BJ (cell line): ENCODE results near the gene CPSF4L. TPM values are rescaled to one million over a fixed set of nuclear protein-coding genes. Genes with fewer than 3 reads are reported as not detected.

Experiments
- CTCF ChIA-PET: fragments of 350-600 bp; formaldehyde crosslinking; extraction: SDS; loops from one replicate; lab custom pipeline; 2021; ENCODE audit warnings: antibody characterized with exemption, inconsistent platforms; lab: Yijun Ruan, JAX
- POLR2A ChIA-PET: fragments of 300-600 bp; sonication (Branson Sonifier 250); formaldehyde crosslinking; extraction: SDS; loops from one replicate; lab custom pipeline; 2021; ENCODE audit warnings: antibody characterized with exemption; lab: Charles Lee
- DNase-seq: peaks from one replicate; pipeline ENCODE4 v3.0.0-alpha.2; 2011; ENCODE audit warnings: low read depth
- H3K27me3 ChIP-seq: 2 replicates; pipeline ENCODE4 v1.6.0; 2011; ENCODE audit warnings: low read length; ENCODE audit not compliant: control insufficient read depth, insufficient read depth
- H3K36me3 ChIP-seq: 2 replicates; pipeline ENCODE4 v1.5.1; 2011; ENCODE audit warnings: low read length; ENCODE audit not compliant: control insufficient read depth, insufficient read depth
- H3K4me3 ChIP-seq: 2 replicates; pipeline ENCODE4 v1.5.1; 2011; ENCODE audit warnings: low read depth, mild to moderate bottlenecking, control low read depth, low read length
- polyA plus RNA-seq: library from polyadenylated mRNA; depleted of rRNA; stranded (reverse); fragments of >200 nt; gene quantifications from 2 replicates; pipeline ENCODE4 v1.2.3, GENCODE V29; 2011
- TF ChIP-seq, protein P1 (sequence below): IDR thresholded peaks from 2 replicates; pipeline ENCODE4 v1.5.1; 2011; ENCODE audit warnings: low read depth, mild to moderate bottlenecking, control low read depth, inconsistent platforms, low read length, moderate library complexity; ENCODE audit not compliant: insufficient read depth

Gene CPSF4L
- polyA plus RNA-seq, 1 experiment = 0.13 TPM

DNA sequence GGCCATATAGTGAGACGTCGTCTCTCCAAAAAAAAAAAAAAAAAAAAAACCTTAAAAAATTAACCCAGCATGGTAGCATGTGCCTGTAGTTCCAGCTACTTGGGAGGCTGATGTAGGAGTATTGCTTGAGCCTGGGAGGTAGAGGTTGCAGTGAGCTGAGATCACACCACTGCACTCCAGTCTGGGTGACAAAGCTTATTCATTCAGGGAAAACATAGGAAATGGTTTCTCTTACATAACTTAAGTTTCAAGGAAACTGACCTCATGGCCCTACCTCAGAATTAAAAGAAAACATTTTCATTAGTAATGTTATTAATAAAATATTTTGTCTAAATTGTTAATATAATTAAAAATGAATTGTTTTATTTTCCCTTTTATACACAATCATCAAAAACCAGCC, 37.4 kb downstream of the CPSF4L start:
- no peak overlapping the region for H3K4me3 ChIP-seq
- H3K36me3 ChIP-seq = no peaks in the 10 kb centered on the region
- CTCF ChIA-PET = no interaction called here
- H3K27me3 ChIP-seq = no peaks in the 10 kb centered on the region
- DNase-seq = no peak
- POLR2A ChIA-PET = no interaction called here
- TF ChIP-seq, protein P1, sequence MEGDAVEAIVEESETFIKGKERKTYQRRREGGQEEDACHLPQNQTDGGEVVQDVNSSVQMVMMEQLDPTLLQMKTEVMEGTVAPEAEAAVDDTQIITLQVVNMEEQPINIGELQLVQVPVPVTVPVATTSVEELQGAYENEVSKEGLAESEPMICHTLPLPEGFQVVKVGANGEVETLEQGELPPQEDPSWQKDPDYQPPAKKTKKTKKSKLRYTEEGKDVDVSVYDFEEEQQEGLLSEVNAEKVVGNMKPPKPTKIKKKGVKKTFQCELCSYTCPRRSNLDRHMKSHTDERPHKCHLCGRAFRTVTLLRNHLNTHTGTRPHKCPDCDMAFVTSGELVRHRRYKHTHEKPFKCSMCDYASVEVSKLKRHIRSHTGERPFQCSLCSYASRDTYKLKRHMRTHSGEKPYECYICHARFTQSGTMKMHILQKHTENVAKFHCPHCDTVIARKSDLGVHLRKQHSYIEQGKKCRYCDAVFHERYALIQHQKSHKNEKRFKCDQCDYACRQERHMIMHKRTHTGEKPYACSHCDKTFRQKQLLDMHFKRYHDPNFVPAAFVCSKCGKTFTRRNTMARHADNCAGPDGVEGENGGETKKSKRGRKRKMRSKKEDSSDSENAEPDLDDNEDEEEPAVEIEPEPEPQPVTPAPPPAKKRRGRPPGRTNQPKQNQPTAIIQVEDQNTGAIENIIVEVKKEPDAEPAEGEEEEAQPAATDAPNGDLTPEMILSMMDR = no peak

- DNase-seq = no peak
- Histone ChIP-seq H3K36me3 (no peaks in the 10 kb centered on the region), H3K27me3 (no peaks in the 10 kb centered on the region), H3K4me3 (no peak overlapping the region)
- CTCF ChIA-PET = interaction anchor here (1.4 kb wide), 1 partner anchor 13 kb away, joined by 3 read pairs; no protein-coding TSS in a partner anchor
- POLR2A ChIA-PET = no interaction called here
- TF ChIP-seq, protein P1 = no peak
These were observed 38.0 kb downstream of the CPSF4L start for GRCh38 chr17:73223626-73224230.

DNA sequence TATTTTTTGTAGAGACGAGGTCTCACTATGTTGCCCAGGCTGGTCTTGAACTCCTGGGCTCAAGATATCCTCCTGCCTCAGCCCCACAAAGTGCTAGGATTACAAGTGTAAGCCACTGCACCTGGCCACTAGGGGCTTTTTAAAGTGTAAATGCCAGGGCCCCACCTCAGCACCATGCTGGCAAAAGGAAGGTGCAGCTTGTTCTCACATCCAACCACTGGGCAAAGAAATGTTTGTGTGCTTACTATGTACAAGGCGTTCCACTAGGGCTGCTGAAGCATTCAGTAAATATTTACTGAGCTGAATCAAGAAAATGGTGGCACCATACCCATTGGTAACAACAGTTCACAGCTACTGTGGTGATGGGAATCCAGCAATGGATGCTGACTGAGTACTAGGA, 46.2 kb downstream of the CPSF4L start:
- POLR2A ChIA-PET = no interaction called here
- Histone ChIP-seq H3K4me3 (no peak overlapping the region), H3K27me3 (no peaks in the 10 kb centered on the region), H3K36me3 (peaks cover 3% of the 10 kb centered on the region)
- TF ChIP-seq, protein P1 = no peak
- CTCF ChIA-PET = interaction anchor here (1.7 kb wide), 1 partner anchor 12 kb away, joined by 4 read pairs; no protein-coding TSS in a partner anchor
- no peak for DNase-seq

GRCh38 chr17:73214851-73215250, 46.8 kb downstream of the CPSF4L start:
- POLR2A ChIA-PET = no interaction called here
- no peak for DNase-seq
- H3K36me3 ChIP-seq = peaks cover 3% of the 10 kb centered on the region
- CTCF ChIA-PET = no interaction called here
- no peaks in the 10 kb centered on the region for H3K27me3 ChIP-seq
- H3K4me3 ChIP-seq = no peak overlapping the region
- TF ChIP-seq, protein P1 = no peak

DNA sequence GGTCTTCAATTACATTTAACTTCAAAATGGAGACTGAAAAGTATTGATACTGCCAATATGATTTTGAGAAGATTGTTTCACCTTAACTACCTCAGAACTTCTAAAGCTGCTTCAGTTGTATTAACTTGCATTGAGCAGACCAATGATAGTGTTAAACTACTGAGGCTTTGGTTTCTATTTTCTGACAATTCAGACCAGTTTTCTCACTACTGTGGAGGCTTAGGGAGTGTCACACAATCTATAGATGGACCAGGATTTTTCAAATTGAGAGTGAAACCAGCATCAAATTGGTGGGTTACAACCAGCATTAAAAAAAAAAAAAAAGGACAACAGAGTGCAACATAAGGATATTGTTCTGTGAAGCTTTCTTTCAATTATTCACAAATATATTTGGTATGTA, 47.7 kb downstream of the CPSF4L start:
- Histone ChIP-seq H3K4me3 (no peak overlapping the region), H3K36me3 (peaks cover 6% of the 10 kb centered on the region), H3K27me3 (no peaks in the 10 kb centered on the region)
- CTCF ChIA-PET = interaction anchor here (0.8 kb wide), 1 partner anchor 17 kb away, joined by 3 read pairs; no protein-coding TSS in a partner anchor
- POLR2A ChIA-PET = no interaction called here
- DNase-seq = no peak
- TF ChIP-seq, protein P1 = no peak
